ENCODE measurements around the gene SPATA9.

DNA sequence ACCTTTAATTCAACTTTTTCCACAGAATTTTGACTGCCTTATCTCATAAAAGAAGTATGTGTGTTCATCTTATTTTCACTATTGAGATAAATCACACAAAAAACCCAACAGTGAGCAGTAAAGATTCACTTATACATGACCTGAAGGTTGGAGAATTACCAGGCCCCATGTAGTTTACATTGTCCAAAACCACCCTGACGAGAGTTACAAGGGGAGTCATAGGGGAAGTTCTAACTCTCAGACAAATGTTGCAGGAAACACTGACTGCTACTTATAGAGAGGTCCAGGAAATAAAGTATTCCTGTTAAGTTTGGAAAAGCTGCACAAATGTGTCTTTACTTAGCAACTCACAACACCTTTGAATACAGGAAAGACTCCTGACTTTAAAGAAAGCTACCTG, 14.1 kb downstream of the SPATA9 start:
- TF ChIP-seq, protein P1, sequence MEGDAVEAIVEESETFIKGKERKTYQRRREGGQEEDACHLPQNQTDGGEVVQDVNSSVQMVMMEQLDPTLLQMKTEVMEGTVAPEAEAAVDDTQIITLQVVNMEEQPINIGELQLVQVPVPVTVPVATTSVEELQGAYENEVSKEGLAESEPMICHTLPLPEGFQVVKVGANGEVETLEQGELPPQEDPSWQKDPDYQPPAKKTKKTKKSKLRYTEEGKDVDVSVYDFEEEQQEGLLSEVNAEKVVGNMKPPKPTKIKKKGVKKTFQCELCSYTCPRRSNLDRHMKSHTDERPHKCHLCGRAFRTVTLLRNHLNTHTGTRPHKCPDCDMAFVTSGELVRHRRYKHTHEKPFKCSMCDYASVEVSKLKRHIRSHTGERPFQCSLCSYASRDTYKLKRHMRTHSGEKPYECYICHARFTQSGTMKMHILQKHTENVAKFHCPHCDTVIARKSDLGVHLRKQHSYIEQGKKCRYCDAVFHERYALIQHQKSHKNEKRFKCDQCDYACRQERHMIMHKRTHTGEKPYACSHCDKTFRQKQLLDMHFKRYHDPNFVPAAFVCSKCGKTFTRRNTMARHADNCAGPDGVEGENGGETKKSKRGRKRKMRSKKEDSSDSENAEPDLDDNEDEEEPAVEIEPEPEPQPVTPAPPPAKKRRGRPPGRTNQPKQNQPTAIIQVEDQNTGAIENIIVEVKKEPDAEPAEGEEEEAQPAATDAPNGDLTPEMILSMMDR (IDR thresholded peaks at IDR 0.05 in 8 of 11, conservative IDR thresholded peaks at IDR 0.05 in 3 of 11) = no peak
- TF ChIP-seq POLR2A (IDR thresholded peaks at IDR 0.05) = no peak

Measured in spleen (tissue), 7 donors.